ENCODE data around the gene ZNF791. TPM values are rescaled to one million over a fixed set of nuclear protein-coding genes. Genes with fewer than 3 reads are reported as not detected.
A peak's percentile ranks its signal among the peaks of the same experiment; 100 is the strongest.

Gene ZNF791
- total RNA-seq, 1 experiment from 2014 or later, result 23.9 TPM

DNA sequence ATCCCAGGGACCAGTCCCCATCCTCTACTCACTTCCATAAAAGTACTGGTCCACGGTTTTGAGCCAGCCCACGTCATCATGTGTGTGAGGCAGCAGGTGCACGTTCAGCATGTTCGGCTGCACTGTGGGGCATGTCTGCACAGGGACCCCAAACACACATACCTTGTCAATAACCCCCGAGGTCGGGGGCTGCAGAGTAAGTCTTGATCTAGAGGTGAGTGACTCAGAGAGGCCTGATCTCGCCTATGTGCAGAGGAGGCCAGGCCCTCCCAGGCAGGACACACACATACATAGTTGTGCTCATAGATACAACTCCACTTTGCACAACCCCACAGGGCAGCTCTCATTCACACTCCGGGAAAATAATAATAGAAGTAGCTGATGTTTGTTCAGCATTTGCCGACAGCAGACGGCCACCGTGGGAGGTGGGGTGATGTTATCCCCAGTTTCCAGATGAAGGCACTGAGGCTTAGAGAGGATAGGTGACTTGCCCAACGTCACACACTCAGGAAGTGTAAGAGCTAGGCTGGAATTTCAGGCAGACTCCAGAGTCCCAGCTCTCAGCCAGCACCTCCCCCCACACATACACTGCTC is 55.0 kb downstream of the ZNF791 start:
- Mint-ChIP-seq H3K27me3 (ENCODE audit: low read depth) (no peaks in the 10 kb centered on the region), H3K4me1 (peaks cover 31% of the 10 kb centered on the region), H3K27ac (peak overlapping the region; percentile 69), H3K9me3 (no peaks in the 10 kb centered on the region), H3K36me3 (peaks cover 8% of the 10 kb centered on the region; the same call in 1 of the 2 replicates), H3K4me3 (peak overlapping the region; percentile 98)
- ChIA-PET POLR2A (interaction anchor here (1.0 kb wide), 2 partner anchors 18 to 248 kb away, joined by 3 read pairs; no protein-coding TSS in a partner anchor), CTCF (interaction anchor here (0.7 to 2.9 kb wide), 8 partner anchors 8 to 575 kb away, joined by 3 to 18 read pairs (median 5); no protein-coding TSS in a partner anchor)
- ATAC-seq (no peak), DNase-seq (ENCODE audit: low spot score) (no peak)
- TF ChIP-seq ZNF121 (CRISPR knock-in tag; IDR thresholded peaks at IDR 0.05) (no peak), OVOL2 (CRISPR knock-in tag; IDR thresholded peaks at IDR 0.05; ENCODE audit: borderline replicate concordance) (no peak), CREB1 (CRISPR knock-in tag; IDR thresholded peaks at IDR 0.05) (no peak), FOXP1 (CRISPR knock-in tag; IDR thresholded peaks at IDR 0.05; ENCODE audit: borderline replicate concordance) (no peak), ZNF232 (CRISPR knock-in tag; IDR thresholded peaks at IDR 0.05) (no peak), TCF7 (CRISPR knock-in tag; IDR thresholded peaks at IDR 0.05; ENCODE audit: low read depth) (no peak), ATF1 (CRISPR knock-in tag; IDR thresholded peaks at IDR 0.05) (no peak), JUN (CRISPR knock-in tag; IDR thresholded peaks at IDR 0.05) (no peak)
- TF ChIP-seq, protein P1, sequence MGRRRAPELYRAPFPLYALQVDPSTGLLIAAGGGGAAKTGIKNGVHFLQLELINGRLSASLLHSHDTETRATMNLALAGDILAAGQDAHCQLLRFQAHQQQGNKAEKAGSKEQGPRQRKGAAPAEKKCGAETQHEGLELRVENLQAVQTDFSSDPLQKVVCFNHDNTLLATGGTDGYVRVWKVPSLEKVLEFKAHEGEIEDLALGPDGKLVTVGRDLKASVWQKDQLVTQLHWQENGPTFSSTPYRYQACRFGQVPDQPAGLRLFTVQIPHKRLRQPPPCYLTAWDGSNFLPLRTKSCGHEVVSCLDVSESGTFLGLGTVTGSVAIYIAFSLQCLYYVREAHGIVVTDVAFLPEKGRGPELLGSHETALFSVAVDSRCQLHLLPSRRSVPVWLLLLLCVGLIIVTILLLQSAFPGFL (CRISPR knock-in tag; IDR thresholded peaks at IDR 0.05; ENCODE audit: borderline replicate concordance), result no peak
- TF ChIP-seq, protein P2, sequence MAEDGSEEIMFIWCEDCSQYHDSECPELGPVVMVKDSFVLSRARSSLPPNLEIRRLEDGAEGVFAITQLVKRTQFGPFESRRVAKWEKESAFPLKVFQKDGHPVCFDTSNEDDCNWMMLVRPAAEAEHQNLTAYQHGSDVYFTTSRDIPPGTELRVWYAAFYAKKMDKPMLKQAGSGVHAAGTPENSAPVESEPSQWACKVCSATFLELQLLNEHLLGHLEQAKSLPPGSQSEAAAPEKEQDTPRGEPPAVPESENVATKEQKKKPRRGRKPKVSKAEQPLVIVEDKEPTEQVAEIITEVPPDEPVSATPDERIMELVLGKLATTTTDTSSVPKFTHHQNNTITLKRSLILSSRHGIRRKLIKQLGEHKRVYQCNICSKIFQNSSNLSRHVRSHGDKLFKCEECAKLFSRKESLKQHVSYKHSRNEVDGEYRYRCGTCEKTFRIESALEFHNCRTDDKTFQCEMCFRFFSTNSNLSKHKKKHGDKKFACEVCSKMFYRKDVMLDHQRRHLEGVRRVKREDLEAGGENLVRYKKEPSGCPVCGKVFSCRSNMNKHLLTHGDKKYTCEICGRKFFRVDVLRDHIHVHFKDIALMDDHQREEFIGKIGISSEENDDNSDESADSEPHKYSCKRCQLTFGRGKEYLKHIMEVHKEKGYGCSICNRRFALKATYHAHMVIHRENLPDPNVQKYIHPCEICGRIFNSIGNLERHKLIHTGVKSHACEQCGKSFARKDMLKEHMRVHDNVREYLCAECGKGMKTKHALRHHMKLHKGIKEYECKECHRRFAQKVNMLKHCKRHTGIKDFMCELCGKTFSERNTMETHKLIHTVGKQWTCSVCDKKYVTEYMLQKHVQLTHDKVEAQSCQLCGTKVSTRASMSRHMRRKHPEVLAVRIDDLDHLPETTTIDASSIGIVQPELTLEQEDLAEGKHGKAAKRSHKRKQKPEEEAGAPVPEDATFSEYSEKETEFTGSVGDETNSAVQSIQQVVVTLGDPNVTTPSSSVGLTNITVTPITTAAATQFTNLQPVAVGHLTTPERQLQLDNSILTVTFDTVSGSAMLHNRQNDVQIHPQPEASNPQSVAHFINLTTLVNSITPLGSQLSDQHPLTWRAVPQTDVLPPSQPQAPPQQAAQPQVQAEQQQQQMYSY (CRISPR knock-in tag; IDR thresholded peaks at IDR 0.05), result no peak
- TF ChIP-seq, protein P3, sequence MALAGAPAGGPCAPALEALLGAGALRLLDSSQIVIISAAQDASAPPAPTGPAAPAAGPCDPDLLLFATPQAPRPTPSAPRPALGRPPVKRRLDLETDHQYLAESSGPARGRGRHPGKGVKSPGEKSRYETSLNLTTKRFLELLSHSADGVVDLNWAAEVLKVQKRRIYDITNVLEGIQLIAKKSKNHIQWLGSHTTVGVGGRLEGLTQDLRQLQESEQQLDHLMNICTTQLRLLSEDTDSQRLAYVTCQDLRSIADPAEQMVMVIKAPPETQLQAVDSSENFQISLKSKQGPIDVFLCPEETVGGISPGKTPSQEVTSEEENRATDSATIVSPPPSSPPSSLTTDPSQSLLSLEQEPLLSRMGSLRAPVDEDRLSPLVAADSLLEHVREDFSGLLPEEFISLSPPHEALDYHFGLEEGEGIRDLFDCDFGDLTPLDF (CRISPR knock-in tag; IDR thresholded peaks at IDR 0.05), result no peak
- TF ChIP-seq, protein P4, sequence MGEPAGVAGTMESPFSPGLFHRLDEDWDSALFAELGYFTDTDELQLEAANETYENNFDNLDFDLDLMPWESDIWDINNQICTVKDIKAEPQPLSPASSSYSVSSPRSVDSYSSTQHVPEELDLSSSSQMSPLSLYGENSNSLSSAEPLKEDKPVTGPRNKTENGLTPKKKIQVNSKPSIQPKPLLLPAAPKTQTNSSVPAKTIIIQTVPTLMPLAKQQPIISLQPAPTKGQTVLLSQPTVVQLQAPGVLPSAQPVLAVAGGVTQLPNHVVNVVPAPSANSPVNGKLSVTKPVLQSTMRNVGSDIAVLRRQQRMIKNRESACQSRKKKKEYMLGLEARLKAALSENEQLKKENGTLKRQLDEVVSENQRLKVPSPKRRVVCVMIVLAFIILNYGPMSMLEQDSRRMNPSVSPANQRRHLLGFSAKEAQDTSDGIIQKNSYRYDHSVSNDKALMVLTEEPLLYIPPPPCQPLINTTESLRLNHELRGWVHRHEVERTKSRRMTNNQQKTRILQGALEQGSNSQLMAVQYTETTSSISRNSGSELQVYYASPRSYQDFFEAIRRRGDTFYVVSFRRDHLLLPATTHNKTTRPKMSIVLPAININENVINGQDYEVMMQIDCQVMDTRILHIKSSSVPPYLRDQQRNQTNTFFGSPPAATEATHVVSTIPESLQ (CRISPR knock-in tag; IDR thresholded peaks at IDR 0.05), result no peak

DNA sequence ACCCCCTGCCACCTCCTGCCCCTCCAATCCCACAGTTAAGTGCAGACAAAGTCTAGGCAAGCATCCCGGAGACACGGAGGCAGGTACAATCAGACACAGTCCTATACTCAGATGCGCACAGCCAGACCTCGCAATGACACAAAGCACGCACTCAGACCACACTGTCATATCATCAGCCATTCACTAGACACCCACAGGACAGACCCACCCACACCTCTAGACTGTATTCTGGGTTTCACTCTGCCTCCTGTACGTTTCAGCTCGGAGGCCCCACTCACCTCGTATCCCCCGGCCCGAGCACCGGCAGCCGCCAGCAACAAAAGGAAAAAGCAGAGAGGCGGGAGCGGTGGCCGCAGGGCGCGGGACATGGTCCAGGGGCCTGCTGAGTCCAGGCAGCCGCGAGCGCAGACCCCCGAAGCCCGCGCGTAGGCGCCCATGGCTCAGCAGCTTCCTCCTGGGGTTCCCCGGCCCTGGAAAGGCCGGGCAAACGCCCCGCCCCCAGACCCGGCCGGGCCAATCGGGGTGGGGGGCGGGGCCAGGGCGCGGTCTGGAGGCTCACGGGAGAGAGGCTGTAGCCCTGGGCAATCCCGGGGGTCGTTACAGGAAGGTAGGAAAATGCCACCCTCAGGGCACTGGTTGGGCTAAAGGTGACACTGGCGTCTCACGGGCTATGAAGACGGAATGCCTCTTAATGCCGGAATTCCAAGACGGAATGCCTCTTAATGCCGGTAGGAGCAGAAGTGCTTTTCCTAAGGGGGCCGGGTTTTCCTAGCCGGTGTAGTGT is 55.7 kb downstream of the ZNF791 start, which contains the start of the genes MAN2B1 and WDR83:
MAN2B1 (minus strand) TSS at position 478 of the 784 bp plus-strand sequence; CDS start at position 437, 41 bp downstream.
WDR83 (plus strand) TSS at position 543 of the 784 bp plus-strand sequence. CDS start 2,984 bp downstream, outside the sequence.
- H3K27me3 Mint-ChIP-seq (ENCODE audit: low read depth), result no peaks in the 10 kb centered on the region
- peaks cover 3% of the 10 kb centered on the region; the same call in 1 of the 2 replicates for H3K36me3 Mint-ChIP-seq
- TF ChIP-seq FOXP1 (CRISPR knock-in tag; IDR thresholded peaks at IDR 0.05; ENCODE audit: borderline replicate concordance), result 0 out of 2 replicates have a peak, but pooled peaks have one; percentile 54
- TF ChIP-seq JUN (CRISPR knock-in tag; IDR thresholded peaks at IDR 0.05), result no peak
- TF ChIP-seq, protein P5, sequence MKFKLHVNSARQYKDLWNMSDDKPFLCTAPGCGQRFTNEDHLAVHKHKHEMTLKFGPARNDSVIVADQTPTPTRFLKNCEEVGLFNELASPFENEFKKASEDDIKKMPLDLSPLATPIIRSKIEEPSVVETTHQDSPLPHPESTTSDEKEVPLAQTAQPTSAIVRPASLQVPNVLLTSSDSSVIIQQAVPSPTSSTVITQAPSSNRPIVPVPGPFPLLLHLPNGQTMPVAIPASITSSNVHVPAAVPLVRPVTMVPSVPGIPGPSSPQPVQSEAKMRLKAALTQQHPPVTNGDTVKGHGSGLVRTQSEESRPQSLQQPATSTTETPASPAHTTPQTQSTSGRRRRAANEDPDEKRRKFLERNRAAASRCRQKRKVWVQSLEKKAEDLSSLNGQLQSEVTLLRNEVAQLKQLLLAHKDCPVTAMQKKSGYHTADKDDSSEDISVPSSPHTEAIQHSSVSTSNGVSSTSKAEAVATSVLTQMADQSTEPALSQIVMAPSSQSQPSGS (CRISPR knock-in tag; IDR thresholded peaks at IDR 0.05; ENCODE audit: borderline replicate concordance, low read depth), result no peak
- TF ChIP-seq SP1 (CRISPR knock-in tag; conservative IDR thresholded peaks at IDR 0.05), result peak; percentile 69
- TF ChIP-seq NFYB (CRISPR knock-in tag; conservative IDR thresholded peaks at IDR 0.05; ENCODE audit: low read depth), result peak; percentile 45; the same call in 1 of the 2 replicates
- 0 out of 2 replicates have a peak, but pooled peaks have one; percentile 20 for TF ChIP-seq TEAD1 (CRISPR knock-in tag; IDR thresholded peaks at IDR 0.05)
- peak within 1 kb of the TSS; percentile 80 for H3K27ac Mint-ChIP-seq
- ATAC-seq (peak; percentile 72), DNase-seq (ENCODE audit: low spot score) (peak; percentile 84)
- H3K4me1 Mint-ChIP-seq, result peaks cover 31% of the 10 kb centered on the region
- H3K9me3 Mint-ChIP-seq, result no peaks in the 10 kb centered on the region
- ChIA-PET CTCF (interaction anchor here (0.7 to 2.9 kb wide), 8 partner anchors 9 to 575 kb away, joined by 3 to 18 read pairs (median 5); no protein-coding TSS in a partner anchor), POLR2A (interaction anchor here (1.0 kb wide), 2 partner anchors 19 to 247 kb away, joined by 3 read pairs; no protein-coding TSS in a partner anchor)
- peak within 1 kb of the TSS; percentile 98 for H3K4me3 Mint-ChIP-seq

All from WTC11 (cell line).